HG02884 (cell line): Measurements from ENCODE around the gene DTD1.

Experiments
- ATAC-seq: cut with Tn5 transposase; IDR thresholded peaks from one replicate; pipeline ENCODE4 v1.9.1; 2021; ENCODE audit warnings: mild to moderate bottlenecking, moderate library complexity; ENCODE audit not compliant: unreplicated experiment

DTD1 gene

DNA sequence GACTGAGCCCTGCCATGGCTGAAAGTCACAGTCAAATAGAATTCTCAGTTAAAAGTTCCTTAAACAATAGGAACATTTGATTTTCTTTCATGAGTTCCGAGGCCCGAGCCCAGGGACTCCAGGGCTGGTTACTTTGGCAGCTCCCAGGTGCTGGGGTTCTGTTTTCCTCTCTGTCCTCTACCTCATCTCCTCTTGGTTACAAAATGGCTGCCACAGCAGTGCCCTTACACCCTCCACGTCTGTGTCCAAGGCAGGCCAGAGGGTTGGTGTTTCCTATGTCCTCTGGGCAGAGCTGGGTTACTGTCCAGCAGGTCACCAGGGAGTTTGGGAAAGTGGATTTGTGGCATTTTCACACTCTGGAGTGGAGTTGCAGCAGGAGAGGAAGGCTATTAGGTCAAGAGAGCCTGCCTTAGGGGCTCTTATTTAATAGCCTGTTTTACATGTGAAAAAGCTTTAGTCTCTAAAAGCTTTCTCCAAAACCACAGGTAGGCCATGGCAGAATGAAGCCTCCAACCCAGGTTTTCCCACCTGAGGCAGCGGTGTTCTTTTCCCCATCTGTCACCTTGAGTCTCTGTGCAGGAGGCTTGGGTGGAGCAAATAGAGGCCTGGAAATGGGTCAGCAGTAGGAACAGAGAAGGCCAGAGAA is 111.0 kb downstream of the DTD1 start:
- no peak for ATAC-seq

DNA sequence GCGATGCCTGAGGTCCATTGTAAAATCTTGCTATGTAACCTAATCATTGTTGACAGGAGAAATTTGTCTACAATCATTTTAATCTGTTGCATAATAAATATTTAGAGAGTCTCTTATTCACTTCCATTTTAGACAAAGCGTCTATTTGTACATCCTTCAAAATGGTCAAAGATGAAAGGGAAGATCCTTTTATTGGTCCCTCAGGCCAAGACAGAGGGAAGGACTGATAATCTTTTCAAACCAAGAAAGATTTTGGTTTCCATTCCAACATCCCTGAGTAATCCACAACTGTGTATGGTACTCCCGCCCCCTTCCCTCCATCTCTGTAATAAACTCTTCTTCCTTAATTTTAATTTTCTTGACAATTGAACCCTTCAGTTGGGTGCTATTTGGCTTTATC is 114.1 kb downstream of the DTD1 start:
- no peak for ATAC-seq

DNA sequence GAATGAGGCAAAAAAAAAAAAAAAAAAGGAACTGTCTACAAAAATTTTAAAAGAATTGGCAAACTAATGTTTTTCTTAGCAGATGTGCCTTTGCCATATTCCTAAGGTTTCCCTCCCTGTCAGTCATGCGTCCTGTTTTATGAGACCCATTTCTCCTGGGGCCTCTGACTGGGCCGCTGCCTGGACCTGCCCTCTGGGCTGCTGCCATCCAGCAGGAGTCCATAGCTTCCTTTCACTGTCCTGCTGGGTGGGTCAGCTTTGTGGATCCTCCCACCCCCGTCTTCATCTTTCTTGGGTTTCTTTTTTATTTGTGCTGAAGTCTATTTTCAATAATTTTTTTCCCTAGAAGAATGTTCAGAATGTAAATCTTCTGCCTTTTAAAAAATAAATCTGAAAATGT is 114.9 kb downstream of the DTD1 start:
- ATAC-seq: no peak

DNA sequence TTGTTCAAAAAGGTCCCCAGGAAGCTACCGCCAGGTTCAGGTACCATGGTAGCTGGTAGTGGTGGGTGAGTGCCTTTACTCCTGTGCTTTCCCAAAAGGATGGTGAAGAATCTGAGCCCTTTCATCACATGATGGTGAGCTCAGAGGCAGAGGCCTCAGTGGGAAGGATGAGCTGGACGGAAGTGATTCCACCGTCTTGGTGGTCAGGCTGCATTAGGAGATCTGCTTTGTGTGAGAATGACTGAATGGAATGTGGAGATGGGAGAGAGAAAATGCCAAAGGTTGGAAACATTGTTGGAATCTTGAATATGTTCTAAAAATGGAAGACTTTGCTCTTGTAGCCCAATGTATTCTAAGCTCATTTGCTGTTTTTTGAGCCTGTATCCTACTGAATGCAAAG is 117.6 kb downstream of the DTD1 start:
- no peak for ATAC-seq

DNA sequence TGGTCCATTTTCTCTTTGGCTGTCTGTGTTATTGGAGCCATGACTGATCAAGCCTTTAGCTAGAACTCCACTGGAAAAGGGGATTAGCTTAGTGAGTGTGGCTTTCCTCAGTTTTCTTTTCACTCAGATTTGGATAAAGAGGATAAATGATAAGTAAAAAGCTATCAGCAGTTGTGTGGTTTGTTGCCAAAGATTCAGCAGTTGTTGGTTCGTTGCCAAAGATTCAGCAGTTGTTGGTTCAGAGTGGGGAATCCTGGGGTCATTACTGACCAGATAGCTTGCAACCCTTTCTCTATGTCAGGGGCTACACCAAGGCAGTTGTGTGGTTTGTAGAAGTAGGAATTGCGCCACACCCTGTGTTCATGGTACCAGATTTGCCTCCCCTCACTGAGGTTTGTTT is 118.1 kb downstream of the DTD1 start:
- no peak for ATAC-seq

DNA sequence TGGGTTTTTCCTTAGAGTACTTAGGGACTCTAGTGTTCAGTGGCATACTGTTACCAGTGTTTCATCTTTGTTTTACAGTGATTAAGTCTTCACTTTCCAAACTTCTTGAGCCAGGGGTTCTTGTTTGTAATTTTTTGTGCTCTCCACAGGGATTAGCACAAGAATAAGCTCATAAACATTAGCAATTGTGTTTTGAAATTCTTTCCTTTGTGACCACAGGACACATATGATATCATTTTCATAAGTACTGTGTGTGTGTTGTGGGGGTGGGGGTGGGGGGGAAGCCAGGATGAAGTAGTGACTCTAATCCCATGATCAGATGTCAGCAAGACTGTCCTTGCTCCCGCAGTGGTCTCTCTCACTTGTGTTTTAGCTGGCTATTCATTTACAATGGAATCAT is 124.3 kb downstream of the DTD1 start:
- no peak for ATAC-seq

DNA sequence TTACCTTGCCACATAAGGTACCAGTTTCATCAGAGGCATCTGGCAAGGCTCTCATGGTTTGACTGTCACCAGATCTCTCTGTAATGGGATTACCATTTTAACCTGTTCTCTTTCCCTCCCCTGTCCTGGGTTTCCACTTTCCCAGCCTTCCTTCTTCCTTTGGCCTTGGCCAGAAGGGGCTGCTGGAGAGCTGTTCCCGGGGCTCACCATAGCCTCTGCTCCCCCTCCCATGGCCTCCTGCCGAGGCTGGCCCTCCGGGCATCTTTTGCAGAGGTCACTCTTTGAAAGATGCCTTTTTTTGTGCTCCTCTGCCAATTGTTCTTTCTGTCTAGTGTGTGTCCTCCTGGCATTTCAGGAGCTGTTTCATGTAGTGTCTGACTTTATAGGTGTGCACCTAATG is 125.0 kb downstream of the DTD1 start:
- no peak for ATAC-seq

DNA sequence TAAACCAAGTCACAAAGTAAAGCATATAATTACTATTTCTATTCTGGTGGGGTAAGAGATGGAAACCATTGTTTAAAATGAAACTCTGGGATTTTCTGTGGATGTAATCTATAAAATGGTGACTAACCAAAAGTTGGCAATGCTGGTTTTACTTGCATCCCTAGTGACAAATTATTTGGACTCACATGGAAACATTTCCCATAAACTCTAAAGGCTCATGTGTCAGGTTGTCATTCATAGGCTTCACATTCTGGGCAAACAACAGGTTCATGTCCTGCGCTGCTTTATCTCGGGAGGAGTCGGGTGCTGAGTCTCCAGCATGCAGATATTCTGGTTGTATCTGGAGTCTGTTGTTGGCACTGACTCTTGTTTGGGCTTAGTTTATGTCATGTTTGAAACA is 127.7 kb downstream of the DTD1 start:
- no peak for ATAC-seq

DNA sequence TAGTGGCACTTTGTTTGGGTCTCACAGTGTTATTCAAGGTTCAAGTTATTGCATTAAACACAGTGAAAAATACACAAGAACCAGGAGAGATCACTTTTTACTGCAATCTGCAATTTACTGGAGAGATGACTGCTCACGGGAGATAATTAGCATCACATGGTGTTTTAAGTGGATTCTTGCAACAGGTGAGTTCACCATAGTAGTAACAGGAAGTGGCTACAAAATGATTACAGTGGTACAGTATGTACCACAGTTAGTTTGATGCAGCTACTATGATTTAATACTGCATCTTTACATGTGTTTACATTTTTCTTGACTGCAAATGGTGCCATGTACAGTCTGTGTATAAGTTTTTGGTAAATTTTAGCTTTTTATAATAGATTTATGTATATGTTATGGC is 129.2 kb downstream of the DTD1 start:
- ATAC-seq: no peak

DNA sequence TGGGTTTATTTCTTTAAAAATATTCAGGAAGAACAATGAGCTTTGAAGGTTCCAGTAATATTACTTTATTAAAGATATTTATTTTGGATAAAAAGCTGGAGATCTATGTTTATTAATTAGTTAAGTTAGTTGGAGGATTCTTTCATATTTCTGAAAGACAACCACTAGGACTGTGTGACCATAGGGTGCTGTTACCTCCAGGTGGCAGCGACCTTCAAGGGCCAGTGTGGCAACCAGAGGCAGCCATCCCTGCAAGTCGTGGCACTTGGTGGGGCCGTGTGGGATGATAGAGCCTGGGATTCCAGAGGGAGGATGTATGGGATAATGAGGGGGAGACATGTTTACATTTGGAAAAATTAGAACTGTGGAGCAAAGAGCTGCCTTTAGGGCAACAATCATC is 130.3 kb downstream of the DTD1 start:
- no peak for ATAC-seq

DNA sequence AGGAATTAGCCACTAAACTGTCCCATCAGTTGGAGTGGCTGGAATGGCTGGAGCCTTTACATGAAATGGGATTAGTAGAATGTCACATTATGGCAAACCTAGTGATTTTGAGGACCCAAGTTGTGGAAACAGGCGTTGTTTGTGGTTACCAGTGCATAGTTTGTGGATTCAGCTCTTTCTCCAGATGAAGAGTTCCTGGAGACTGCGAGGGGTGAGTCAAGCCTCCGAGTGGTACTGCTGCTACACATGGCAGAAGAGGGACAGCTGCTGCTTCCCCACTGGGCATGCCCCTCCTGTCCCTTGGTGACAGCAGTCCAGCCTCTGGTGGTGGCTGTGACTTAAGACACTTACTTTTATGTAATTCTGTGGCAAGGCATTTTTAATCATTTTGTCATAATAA is 131.6 kb downstream of the DTD1 start:
- no peak for ATAC-seq

DNA sequence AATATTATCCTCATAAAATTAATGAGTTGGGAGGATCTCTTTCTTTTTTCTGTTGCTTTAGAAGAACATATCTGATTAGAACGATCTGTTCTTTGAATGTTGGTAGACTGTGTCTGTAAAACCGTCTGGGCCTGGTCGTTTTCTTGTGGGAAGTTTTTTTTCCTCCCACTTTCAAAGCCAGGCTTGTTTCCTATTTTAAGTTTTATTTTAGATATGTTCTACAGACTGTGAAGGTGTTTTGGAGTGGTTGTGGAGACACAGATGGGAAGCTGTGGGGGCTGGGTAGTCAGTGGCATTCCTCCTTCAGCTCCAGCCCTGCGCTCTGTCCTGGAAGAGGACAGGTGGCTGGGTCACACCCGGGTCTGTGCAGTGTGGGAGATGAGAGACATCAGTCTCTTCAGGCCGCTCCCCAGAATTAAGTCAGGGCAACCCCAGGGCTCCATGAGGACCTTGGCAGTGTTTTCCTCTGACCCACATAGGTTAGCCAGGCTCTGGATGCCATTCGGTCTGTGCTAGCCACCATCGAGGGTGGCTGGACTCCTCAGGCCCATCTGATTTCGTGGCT is 133.8 kb downstream of the DTD1 start:
- no peak for ATAC-seq

DNA sequence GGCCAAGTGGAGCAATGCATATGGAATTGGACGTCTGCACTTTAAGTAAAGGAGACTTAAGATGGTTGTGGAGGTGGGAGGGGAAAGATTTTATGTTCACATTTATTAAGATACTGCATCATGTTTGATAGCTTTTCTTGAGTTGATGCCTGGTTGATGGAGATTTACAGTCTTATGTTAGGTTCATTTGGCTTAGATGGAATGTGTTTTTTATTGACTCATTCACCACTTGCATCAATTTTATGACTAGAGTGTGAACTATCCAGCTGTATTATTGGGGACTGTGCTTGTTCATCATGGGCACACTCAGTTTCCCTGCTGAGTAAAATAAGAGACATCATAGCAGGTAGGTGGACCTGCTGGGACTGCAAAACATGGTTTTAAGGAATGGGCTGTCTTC is 134.5 kb downstream of the DTD1 start:
- ATAC-seq: no peak

DNA sequence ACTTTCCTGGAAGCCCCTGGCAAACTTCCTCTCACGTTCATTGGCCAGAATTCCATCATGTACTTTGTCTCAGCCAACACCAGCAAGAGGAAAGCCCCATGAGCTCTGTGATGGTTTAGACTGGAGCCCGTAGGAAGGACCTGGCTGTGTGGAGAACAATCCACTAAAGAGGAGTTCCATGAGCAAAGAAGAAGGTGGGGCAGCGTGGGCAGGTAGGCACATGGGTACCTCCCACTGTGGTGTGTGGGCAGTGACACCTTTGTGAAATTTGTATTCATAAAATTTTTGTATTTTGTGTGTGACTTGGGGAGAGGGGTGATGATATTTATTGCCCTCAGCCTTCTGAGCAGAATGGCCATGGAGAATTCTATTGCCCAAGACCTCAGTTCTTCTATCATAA is 136.2 kb downstream of the DTD1 start:
- ATAC-seq: no peak

DNA sequence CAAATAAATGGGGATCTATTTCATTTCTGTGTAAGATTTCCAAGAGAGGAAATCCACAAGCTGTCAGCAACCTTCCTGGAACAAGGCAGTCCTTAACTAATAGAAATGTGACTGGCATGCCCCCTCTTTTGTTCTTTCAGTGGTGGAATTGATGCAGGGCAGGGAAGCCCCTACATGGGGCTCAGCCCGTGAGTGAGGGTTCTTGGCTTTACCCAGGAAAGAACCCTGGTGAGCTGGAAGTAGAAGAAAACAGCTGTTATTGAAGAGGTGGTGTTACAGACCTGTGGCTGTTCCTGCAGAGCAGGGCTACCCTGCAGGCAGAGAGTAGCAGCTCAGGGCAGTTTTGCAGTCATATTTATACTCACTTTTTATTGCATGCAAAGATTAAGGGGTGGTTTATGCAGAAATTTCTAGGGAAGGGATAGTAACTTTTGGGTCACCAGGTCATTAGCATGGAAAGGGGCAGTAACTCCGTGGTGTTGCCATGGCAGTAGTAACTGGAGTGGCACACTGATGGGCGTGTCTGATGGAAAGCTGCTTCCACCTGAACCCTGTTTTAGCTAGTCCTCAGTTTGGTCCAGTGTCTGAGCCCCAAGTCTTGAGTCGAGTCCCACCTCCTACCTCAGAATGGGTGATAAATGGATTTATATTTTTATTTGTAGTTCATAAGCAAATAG is 137.1 kb downstream of the DTD1 start:
- ATAC-seq: no peak

DNA sequence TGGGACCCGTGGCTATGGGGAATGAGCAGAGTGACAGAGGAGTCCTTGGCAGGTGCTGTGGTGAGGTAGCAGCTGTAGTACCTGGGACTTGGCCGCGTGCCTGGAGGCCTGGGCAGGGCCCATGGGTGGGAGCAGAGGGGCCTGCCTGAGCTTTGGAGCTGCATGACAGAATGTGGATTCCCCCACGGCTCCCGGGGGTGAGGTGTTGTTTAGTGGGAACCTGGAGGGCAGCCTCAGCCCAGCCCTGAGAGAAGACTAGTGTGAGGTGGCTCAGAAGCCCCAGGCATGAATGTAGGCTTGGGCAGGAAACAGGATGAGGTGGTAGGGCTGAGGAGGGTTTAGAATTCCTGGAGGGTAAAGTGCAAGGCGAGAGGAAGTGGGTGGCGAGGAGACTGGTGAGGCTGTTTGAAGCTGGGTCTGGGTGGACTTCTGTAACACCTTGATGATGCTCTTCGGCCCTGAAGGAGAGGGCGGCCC is 139.2 kb downstream of the DTD1 start:
- ATAC-seq: no peak

DNA sequence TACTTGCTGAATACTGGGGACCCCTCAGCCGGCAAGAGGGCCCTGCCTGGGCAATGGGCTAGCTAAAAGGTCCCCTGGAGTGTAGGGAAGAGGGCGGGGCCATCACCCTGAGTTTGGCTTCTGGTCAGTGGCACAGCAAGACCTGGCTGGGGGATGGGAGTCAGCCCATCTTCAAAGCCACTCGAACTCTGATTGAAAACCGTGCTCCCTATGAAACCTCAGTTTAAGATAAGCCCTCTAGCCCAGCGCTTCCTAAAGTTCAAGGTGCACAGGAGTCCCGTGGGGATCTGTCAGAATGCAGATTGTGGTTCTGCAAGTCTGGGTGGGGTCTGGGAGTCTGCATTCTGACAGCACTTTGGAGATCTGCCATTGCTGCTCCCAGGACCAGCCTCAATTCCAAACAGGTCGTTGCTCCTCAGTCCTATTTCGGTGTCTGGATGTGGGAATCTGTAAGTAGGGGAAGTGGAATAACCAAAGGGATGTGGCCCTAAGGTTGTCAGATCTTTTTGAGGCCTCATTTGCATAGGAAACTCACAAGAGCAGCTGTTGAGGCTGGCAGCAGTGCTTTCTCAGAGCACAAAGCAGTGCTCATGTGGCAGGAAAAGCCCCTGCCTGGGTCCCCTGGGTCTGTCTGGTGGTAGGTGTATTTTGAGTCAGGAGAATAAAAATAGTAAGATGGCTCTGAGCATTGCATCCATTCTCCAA is 140.5 kb downstream of the DTD1 start:
- ATAC-seq: peak; percentile 93

DNA sequence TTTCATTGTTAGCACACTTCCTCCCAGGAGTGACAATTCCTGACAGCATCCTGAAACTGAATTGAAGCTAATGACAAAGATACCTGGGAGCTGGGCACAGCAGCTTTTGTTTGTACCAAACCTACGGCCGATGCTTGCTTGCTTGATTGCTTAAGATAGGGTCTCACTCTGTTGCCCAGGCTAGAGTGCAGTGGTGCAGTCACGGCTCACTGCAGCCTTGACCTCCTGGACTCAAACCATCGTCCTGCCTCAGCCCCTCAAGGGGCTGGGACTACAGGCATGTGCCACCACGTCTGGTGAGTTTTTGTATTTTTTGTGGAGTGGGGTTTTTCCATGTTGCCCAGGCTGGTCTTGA is 141.0 kb downstream of the DTD1 start:
- peak; percentile 26 for ATAC-seq

DNA sequence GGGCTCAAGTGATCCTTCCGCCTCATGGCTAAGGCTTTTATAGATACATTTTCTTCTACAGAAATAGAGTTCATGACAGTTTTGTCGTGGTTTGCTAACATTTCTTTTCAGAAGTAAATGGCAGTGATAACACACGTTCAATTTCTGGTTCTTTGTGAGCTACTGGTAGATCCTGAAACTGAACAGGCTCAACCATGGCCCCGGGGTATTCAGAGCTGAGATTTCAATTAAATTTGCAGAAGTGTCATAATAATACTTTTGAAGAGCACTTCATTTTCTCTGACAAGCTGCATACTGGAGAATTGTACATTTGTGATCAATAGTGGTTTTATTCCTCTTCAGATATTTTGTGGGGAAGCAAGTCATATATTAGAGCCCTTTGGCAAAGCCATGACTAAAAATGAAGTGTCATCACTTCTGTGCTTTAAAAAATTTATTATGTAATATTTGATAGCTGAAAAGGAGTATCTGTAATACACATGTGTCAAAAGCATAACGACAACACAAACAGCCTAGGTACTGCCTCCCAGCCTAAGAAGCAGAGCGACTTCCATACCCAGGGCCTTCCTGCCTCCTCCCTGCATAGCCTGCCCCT is 141.5 kb downstream of the DTD1 start:
- ATAC-seq: no peak

DNA sequence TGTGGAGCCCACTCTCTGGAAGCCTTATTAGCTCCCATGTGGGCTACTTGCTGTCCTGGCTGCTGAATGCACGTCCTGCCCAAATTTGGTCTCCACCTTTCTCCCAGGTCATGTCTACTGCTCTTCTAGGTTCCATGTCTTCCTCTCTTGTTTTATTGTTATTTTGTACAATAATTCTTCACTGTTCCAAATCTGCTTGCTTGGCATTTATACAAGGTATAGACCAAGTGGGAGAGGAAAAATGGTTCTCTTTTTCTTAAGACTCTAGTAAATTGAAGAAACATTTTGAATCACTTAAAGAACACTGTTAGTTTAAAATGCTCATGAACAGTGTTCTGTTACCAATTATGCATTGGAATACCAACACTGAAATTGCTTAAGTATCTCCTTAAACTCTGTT is 144.1 kb downstream of the DTD1 start:
- no peak for ATAC-seq

DNA sequence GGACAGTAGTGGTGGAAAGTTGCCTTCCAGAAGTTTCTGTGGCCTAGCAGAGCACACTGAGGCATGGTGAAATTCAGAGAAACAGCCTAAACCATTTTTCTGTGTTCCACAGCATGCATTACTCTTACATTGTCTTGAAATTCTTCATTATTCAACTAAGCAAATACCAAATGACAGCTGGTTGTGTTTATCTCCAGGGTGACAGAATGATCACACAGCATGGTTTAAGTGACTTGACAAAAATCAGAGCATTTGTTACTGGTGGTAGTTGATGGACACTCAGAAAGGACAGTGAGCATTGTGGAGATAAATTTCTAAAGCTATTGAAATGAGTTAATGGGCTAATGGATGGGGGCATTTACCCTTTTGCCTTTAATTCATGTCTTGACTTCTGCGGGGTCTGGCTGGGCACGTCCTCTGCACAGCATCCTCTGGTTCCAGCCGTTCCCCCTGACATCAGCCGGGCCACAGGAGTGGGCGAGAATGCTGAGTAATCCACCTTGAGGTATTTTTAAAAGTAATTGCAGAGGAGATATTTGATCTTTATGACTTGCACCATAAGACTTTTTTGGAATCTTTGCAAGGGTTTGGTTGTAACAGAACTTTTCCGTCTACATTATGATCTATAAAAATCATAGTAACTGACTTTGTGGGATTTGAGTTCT is 146.8 kb downstream of the DTD1 start:
- no peak for ATAC-seq
